BLaER1 (cell line): Measurements from ENCODE around the gene SPNS1.
A peak's percentile ranks its signal among the peaks of the same experiment; 100 is the strongest.
"Not testable (repeated sequence)": the region's sequence is repeated elsewhere in the genome, so short reads cannot be mapped to it uniquely, and the experiment has no call there.

ENCODE experiments used
- H3K27ac ChIP-seq: shearing (Covaris generic); formaldehyde crosslinking; 2 replicates; pipeline ENCODE4 v1.8.1; 2022
- H3K27me3 ChIP-seq: shearing (Covaris generic); formaldehyde crosslinking; 2 replicates; pipeline ENCODE4 v1.8.1; 2022
- H3K36me3 ChIP-seq: shearing (Covaris generic); formaldehyde crosslinking; 2 replicates; pipeline ENCODE4 v1.8.1; 2022
- H3K4me1 ChIP-seq: shearing (Covaris generic); formaldehyde crosslinking; 2 replicates; pipeline ENCODE4 v1.8.1; 2022
- H3K4me2 ChIP-seq: shearing (Covaris generic); formaldehyde crosslinking; 2 replicates; pipeline ENCODE4 v1.8.1; 2022
- H3K4me3 ChIP-seq: shearing (Covaris generic); formaldehyde crosslinking; 2 replicates; pipeline ENCODE4 v1.8.1; 2022
- H3K9ac ChIP-seq: shearing (Covaris generic); formaldehyde crosslinking; 2 replicates; pipeline ENCODE4 v1.8.1; 2022
- H3K9me3 ChIP-seq: shearing (Covaris generic); formaldehyde crosslinking; 2 replicates; pipeline ENCODE4 v1.8.1; 2022
- H4K20me1 ChIP-seq: shearing (Covaris generic); formaldehyde crosslinking; 2 replicates; pipeline ENCODE4 v1.8.1; 2022
- Cebpa-rat ChIP-seq: shearing (Covaris generic); IDR thresholded peaks from 2 replicates; pipeline ENCODE4 v1.8.1; 2022

Gene SPNS1

DNA sequence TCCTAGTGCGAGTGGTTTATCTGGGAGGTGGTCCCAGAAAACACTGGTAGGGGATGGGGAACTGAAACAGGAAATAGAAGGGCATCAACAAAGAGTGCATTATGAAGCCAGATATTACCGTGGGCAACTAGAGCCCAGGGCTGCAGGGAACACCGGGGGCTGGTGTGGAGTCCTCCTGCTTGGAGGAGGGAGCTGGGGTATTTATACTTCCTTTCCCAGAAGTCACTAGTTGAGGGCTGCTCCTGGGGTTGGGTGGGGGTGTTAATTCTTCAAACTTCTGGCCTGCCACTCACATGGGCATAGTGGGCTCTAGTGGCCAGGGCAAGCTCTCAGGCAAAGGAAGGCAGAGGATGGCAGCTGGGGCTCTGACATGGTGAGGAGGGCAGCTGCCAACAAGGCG lies 25.0 kb downstream of the SPNS1 start:
- Histone ChIP-seq H3K9me3 (no peaks in the 10 kb centered on the region), H3K36me3 (no peaks in the 10 kb centered on the region), H3K27ac (no peak overlapping the region), H3K4me3 (no peak overlapping the region), H3K9ac (no peak overlapping the region), H3K4me2 (peak overlapping the region; percentile 51), H3K27me3 (no peaks in the 10 kb centered on the region), H3K4me1 (peaks cover 11% of the 10 kb centered on the region), H4K20me1 (no peaks in the 10 kb centered on the region)
- no peak for TF ChIP-seq Cebpa-rat

DNA sequence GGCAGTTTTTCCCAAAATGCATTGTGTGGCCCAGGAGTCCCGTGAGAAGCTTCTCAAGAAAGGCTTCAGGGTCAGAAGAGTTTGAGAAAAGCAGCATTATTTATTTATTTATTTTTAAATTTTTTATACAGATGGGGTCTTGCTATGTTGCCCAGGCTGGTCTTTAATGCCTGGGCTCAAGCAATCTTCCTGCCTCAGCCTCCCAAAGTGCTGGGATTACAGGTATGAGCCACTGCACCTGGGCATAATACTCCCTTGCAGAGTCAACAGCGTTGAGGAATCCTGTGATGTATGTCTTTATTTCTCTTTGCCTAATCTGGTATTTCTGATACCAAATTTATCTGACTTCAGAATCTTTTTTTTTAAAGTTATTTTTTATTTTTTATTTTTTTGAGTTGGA lies 25.4 kb downstream of the SPNS1 start:
- Histone ChIP-seq H3K4me2 (peak overlapping the region; percentile 51), H3K4me1 (peaks cover 11% of the 10 kb centered on the region), H3K27ac (no peak overlapping the region), H3K36me3 (no peaks in the 10 kb centered on the region), H3K4me3 (no peak overlapping the region), H3K9ac (no peak overlapping the region), H4K20me1 (no peaks in the 10 kb centered on the region), H3K9me3 (no peaks in the 10 kb centered on the region), H3K27me3 (no peaks in the 10 kb centered on the region)
- no peak for TF ChIP-seq Cebpa-rat

DNA sequence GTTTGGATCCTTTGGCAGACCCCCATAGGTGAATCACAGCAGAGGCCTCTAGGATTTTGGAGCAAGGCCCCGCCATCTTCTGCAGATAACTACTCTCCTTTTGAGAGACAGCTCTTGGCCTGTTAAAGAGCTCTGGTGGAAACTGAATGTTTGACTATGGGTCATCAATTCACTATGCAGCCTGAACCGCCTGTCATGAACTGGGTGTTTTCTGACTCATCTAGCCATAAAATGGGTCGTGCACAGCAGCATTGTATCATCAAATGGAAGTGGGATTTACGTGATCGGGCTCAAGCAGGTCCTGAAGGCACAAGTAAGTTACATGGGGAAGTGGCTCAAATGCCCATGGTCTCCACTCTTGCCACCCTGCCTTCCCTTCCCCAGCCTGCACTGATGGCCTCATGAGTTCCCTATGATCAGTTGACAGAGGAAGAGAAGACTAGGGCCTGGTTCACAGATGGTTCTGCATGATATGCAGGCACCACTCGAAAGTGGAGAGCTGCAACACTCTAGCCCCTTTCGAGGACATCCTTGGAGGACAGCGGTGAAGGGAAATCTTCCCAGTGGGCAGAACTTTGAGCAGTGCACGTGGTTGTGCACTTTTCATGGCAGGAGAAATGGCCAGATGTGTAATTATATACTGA lies 30.0 kb downstream of the SPNS1 start:
- not testable (repeated sequence) for H3K4me2 ChIP-seq, H3K36me3 ChIP-seq, H3K9ac ChIP-seq, H3K4me3 ChIP-seq, H3K27me3 ChIP-seq, H3K9me3 ChIP-seq, H4K20me1 ChIP-seq, H3K27ac ChIP-seq
- peaks cover 26% of the 10 kb centered on the region for H3K4me1 ChIP-seq

DNA sequence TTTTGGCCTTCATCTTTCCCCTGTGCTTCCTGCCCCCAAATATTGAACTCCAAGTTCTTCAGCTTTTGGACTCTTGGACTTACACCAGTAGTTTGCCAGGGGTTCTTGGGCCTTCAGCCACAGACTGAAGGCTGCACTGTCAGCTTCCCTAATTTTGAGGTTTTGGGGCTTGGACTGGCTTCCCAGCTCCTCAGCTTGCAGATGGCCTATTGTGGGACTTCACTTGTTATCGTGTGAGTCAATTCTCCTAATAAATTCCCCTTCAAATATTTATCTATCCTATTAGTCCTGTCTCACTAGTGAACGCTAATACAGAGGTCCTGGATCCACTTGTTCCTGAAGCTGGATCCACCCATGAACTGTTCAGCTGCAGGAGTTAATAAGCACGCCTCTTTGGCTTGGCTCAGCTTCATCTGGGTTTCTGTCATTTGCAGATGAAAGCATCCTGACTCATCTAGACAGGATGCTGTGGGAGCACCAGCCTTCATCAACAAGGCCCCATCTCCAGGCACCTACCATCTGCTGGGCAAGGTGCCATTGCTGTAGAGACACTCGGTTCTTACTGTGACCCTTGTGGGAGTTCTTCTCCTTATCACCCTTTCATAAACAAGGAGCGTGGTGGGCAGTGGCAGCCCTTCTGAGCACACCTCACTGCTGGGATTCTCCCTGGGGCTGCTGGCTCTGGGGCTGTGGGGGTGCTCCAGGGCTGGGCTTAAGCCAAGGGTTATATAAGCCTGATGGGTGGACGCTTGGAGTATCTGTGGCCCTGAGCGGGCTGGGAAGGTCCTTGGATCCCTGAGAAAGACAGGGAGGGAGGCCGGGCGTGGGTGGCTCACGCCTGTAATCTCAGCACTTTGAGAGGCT lies 33.4 kb downstream of the SPNS1 start:
- no peak overlapping the region; the same call in 1 of the 2 replicates for H3K4me2 ChIP-seq
- no peaks in the 10 kb centered on the region for H3K27me3 ChIP-seq
- H3K36me3 ChIP-seq: no peaks in the 10 kb centered on the region
- no peak overlapping the region for H3K27ac ChIP-seq
- H3K4me1 ChIP-seq: peaks cover 24% of the 10 kb centered on the region
- no peaks in the 10 kb centered on the region for H3K9me3 ChIP-seq
- H3K9ac ChIP-seq: no peak overlapping the region
- TF ChIP-seq Cebpa-rat: no peak
- no peak overlapping the region for H3K4me3 ChIP-seq
- no peaks in the 10 kb centered on the region for H4K20me1 ChIP-seq

DNA sequence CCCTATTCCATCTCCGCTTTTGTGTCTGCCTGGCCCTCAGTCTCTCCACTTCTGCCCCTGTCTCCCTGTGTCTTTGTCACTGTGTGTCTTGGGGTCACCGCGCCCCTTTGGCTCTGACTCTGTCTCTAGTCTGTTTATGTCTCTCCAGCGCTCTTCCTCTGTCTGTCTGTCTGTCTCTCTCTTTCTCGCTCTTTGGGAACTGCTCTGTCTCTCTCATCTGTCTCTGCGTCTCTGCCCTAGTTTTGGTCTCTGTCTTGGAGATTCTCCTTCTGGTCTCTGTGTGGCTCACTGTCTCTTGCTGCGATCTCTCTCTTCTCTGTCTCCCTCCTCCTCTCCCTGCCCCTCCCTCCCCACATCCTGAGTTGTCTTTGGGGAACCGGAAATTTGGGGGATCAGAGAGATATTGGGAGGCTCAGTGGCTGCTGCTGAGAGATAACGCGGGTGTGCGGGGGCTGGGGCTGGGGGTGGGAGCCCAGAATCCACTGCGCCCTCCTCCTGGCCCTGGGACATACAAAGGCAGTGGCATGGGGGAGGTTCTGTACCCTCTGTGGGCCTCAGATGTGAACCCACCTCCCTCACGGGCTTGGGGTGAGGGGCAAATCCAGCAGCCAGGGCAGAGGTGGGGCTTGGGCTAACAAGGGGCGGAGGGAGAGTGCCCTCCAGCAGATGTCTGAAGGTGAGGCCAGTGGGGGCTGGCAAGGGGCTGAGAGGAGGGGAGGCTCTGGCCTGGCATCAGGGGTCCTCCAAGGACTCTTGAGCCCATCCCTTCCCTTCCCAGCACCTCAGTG lies 34.7 kb downstream of the SPNS1 start:
- no peak overlapping the region for H3K9ac ChIP-seq
- H3K27me3 ChIP-seq: no peaks in the 10 kb centered on the region
- H3K4me1 ChIP-seq: peaks cover 24% of the 10 kb centered on the region

DNA sequence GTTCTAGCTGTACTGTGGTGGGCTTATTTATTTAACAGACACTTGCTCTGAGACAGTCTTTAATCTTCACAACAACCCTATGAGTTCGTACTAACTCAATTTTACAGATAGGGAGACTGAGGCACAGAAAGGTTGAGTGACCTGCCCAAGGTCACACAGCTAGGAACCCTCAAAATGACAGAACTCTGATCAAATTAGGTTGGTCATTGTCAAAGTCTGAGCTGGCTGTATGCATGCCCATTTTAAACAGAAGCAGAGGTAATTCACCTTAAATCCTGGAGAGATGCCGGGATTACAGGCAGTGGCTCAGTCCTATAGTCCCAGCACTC lies 35.2 kb downstream of the SPNS1 start:
- Histone ChIP-seq H3K4me3 (no peak overlapping the region), H3K9me3 (no peaks in the 10 kb centered on the region)

More for the DNA sequence above, 34.7 kb downstream of the SPNS1 start:
- TF ChIP-seq Cebpa-rat: no peak
- Histone ChIP-seq H3K4me3 (no peak overlapping the region), H4K20me1 (no peaks in the 10 kb centered on the region), H3K27ac (0 out of 2 replicates have a peak overlapping the region, but pooled peaks have one; percentile 30), H3K4me2 (peak overlapping the region; percentile 50), H3K9me3 (no peaks in the 10 kb centered on the region), H3K36me3 (no peaks in the 10 kb centered on the region)

DNA sequence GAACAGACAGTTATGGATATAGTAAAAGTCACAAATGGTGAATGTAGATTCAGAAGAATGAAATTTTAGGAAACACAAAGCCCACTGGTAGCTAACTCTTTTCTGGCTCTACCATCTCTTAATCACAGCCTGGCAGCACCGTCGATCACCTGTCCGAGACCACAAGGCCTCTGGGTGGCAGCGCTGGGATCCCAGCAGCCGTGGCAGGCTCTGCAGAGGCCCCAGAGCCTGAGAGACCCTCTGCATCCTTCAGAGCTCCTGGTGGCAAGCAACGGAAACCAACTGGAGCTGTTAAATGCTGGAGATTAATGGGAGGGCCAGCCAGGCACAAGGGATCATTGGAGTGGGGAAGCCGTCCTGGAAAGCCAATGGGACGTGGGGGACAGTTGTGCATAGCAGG lies 36.5 kb downstream of the SPNS1 start:
- no peaks in the 10 kb centered on the region for H3K27me3 ChIP-seq
- peaks cover 24% of the 10 kb centered on the region for H3K4me1 ChIP-seq
- no peaks in the 10 kb centered on the region for H3K36me3 ChIP-seq
- no peak overlapping the region for H3K4me2 ChIP-seq
- no peak overlapping the region for H3K27ac ChIP-seq
- no peak overlapping the region for H3K9ac ChIP-seq
- H3K4me3 ChIP-seq: no peak overlapping the region
- TF ChIP-seq Cebpa-rat: no peak
- no peaks in the 10 kb centered on the region for H3K9me3 ChIP-seq
- H4K20me1 ChIP-seq: no peaks in the 10 kb centered on the region

More for the DNA sequence above, 35.2 kb downstream of the SPNS1 start:
- Histone ChIP-seq H4K20me1 (no peaks in the 10 kb centered on the region), H3K9ac (no peak overlapping the region), H3K36me3 (no peaks in the 10 kb centered on the region), H3K4me2 (no peak overlapping the region), H3K27me3 (no peaks in the 10 kb centered on the region), H3K4me1 (peaks cover 24% of the 10 kb centered on the region), H3K27ac (0 out of 2 replicates have a peak overlapping the region, but pooled peaks have one; percentile 30)
- TF ChIP-seq Cebpa-rat: no peak

DNA sequence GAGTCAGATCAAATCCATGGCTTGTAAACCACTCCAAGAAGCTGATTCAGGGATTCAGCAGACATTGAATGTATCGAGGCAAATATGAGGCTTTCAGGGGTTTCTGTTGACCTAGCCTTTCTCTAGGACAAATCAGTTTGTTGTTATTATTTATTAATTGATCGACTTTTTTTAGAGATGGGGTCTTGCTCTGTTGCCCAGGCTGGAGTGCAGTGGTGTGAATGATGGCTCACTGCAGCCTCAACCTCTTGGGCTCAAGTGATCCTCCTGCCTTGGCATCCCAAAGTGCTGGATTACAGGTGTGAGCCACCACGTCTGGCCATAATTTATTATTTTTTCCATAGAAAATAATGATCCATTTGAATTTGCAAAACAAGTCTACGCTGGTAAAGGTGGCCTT lies 37.3 kb downstream of the SPNS1 start:
- H3K9ac ChIP-seq: no peak overlapping the region
- H3K4me3 ChIP-seq: no peak overlapping the region
- no peaks in the 10 kb centered on the region for H3K27me3 ChIP-seq
- no peaks in the 10 kb centered on the region for H4K20me1 ChIP-seq
- H3K27ac ChIP-seq: no peak overlapping the region
- no peaks in the 10 kb centered on the region for H3K9me3 ChIP-seq
- no peak overlapping the region for H3K4me2 ChIP-seq
- H3K36me3 ChIP-seq: no peaks in the 10 kb centered on the region
- TF ChIP-seq Cebpa-rat: no peak
- H3K4me1 ChIP-seq: peaks cover 24% of the 10 kb centered on the region

DNA sequence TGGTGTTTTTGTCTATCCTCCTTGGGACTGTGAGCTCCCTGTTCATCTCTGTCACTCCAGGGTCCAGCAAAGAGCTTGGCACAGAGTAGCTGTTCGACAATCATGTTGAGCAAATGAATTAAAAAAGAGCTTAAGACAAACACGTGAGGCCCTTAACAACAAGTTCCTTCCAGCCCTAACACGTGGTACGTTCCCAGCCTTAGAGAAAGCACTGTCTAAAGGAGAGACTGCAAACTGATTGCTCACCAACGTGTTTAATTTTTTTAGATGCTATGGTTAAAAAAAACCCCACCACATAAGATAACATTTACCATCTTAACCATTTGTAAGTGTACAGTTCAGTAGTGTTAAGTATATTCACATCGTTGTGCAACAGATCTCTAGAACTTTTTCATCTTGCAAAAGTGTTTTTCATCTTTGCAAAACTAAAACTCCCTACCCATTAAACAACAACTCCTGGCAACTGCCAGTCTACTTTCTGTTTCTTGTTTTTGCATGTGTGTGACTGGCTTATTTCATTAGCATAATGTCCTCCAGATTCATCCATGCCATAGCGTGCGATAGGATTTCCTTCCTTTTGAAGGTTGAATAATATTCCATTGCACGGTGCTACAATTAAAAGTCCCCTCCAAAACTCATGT lies 38.5 kb downstream of the SPNS1 start:
- H3K27ac ChIP-seq: no peak overlapping the region
- no peak for TF ChIP-seq Cebpa-rat
- no peaks in the 10 kb centered on the region for H4K20me1 ChIP-seq
- H3K36me3 ChIP-seq: no peaks in the 10 kb centered on the region
- H3K4me1 ChIP-seq: peaks cover 15% of the 10 kb centered on the region
- no peaks in the 10 kb centered on the region for H3K9me3 ChIP-seq
- no peak overlapping the region for H3K9ac ChIP-seq
- H3K4me2 ChIP-seq: no peak overlapping the region
- no peaks in the 10 kb centered on the region for H3K27me3 ChIP-seq
- no peak overlapping the region for H3K4me3 ChIP-seq
